GM21619 (cell line): ENCODE measurements around the gene SOD1.

Source experiments
- ATAC-seq: cut with Tn5 transposase; IDR thresholded peaks from one replicate; pipeline ENCODE4 v1.9.1; 2021; ENCODE audit not compliant: unreplicated experiment

Gene SOD1

DNA sequence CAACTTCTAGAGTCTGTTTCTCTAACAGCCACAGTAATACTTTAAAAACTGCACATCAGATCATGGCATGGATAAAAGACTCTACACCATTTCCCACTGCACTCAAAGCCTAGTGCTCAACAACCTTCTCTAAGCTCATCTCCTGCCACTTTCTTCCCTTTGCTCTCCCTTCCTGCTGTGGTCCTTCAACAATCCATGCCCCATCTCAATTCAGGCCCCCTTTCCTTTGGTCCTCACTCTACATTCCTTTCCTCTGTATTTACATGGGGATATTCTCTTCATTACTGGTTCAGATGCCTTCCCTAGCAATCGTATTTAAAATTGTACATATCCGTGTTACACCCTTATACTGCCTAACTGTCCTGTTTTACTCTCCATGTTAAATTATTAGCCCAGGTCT, 19.0 kb downstream of the SOD1 start:
- ATAC-seq = no peak

DNA sequence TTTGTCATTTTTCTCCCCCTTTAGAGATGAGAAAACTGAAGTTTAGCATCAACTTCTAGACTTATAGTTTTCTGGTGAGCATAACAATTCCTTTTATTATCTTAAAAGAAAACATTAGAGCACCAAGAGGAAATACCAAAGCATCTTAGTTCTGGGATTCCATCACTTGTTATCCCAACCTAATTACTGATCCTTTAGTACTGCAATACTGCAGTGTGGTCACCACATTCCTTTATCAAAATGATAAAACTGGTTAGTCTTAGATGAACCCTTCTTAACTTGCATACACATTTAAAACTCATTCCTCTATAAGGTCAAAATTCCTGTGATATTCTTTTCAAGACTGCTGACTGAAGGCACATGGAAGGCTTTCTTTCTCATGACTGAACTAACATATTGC, 23.1 kb downstream of the SOD1 start:
- ATAC-seq = no peak

DNA sequence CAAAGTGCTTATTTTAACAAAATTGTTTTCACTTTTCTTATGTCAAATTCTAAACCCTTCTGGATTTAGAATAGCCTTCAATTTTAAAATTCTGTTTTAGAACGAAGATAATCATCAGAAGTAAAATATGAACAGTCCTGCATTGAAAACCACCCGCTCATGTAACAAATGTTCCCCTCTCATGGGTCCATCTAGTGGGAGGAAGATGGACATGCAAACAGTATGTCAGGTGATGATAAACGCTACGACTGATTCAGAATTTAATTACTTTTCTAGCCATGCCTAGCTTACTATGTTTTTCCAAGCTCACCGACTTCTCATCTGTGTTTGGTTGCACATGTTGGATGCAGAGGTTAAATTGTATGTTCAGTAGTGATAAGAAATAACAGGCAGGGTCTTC, 23.5 kb downstream of the SOD1 start:
- no peak for ATAC-seq

- no peak for ATAC-seq
Measured at GRCh38 chr21:31684918-31685317, 25.4 kb downstream of the SOD1 start.

GRCh38 chr21:31686272-31686915, 26.9 kb downstream of the SOD1 start:
- no peak for ATAC-seq

GRCh38 chr21:31687108-31687507, 27.6 kb downstream of the SOD1 start:
- no peak for ATAC-seq

GRCh38 chr21:31688603-31689368, 29.3 kb downstream of the SOD1 start:
- ATAC-seq = no peak

DNA sequence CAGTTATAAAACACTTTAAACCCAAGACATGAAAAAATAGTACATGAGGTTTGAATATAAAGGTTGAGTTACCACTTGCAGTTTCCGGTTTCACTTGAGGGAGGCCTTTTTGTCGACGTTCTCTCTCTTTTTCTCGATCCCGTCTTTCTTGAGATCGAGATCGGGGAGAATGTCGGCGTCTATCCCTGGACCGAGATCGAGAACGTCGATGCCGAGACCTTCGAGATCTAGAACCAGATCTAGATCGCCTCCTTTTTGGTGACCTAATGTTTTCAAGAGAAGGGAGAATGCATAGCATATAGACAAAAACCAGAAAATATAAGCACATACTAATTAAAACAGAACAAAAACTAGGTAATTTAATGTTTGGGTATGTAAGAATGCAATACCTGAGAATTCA, 33.7 kb downstream of the SOD1 start:
- no peak for ATAC-seq

DNA sequence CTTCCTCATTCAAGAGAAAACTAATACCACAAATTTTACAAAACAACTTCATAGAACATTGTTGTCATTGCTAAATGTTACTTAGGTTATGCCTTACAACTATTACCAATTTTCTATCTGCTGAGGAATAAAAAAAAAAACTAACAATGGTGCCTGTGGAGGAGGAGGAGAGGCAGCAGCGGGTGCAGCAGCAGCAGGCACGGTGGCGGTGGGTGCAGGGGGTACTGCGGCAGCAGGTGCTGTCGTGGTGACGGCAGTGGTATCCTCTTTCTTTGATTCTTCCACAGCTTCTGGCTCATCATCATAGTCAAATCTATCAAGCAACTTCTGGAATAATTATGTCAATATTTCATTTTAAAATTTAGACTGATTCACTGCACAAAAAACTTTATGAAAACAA, 36.9 kb downstream of the SOD1 start:
- no peak for ATAC-seq

- ATAC-seq = no peak
Measured at GRCh38 chr21:31698461-31698860, 39.0 kb downstream of the SOD1 start.

GRCh38 chr21:31700040-31700439, 40.5 kb downstream of the SOD1 start:
- ATAC-seq = no peak

- ATAC-seq = no peak
Measured at GRCh38 chr21:31706562-31706961, 47.1 kb downstream of the SOD1 start.

DNA sequence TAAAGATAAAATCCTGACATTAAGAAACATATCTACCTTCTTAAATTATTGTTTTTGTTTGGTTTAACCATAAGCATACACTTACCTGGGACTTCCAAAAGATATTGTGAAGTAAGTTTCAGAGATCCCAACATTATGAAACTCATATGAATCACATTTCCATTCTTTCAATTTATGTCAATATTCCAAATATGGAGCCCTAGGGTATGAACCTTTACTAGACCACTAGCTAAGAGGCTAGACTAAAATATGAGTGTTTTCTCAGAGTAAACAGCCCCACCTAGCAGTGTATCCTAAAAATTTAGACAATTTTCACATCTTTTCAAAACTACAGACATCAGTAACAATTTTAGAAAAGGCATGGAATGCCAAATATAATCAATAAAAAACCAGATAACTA, 48.0 kb downstream of the SOD1 start:
- ATAC-seq = no peak

DNA sequence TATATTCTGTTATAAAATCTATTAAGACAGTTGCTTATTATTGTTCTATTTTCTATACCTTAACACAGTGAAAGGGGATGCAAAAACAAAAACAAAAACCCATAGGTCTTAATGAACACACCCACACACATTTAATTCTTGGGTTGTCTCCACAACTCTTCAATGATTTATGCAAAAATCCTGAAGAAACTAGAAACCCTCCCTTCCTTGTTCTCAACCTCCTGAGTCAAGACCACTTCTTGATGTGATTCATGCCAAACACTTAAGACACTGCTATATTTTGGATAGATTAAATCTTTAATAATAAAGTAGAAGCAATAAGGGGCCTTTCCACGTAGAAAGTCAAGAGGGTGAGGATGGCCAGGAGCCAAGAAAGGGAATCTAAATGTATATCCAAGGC, 49.0 kb downstream of the SOD1 start:
- no peak for ATAC-seq

DNA sequence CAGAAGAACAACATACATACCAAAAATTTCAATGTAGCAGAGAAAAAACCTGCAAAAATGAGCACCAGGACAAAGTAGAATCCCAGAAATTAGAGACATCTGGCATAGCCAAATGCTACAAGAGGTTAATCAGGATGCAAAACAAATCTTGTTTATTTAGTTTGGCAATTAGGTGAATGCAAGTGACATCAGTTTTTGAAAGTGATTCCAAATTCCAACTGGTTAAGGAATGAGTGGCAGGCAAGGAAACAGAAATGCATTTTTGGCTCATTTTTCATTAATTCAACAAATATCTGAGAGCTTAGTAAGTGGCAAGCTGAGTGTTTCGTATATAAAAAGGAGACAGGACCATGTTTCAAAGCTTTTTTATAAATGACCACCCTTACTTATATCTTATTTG, 51.1 kb downstream of the SOD1 start:
- no peak for ATAC-seq

GRCh38 chr21:31711326-31711725, 51.8 kb downstream of the SOD1 start:
- ATAC-seq = no peak

DNA sequence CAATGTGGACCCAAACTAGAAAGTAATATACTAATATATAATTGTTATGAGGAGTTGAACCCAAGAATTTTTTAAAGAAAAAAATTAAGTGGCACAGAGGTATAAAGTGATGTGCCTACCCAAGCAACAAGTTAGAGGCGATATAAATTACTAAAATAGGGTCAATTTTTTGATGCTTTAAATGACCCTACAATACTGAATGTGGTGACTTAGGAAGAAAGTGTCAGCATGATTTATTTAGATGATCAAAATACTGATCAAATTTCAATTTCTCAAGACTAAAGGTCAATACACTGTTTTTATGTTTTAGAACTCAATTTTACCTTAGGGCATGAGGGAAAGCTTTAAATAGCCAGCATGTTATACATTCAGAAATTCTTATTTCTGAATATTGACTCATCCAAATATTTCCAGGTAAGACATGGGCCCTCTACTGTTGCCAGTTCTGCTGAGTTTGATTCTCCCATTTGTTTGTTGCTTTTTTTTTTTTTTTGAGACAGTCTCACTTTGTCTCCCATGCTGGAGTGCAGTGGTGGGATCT, 52.3 kb downstream of the SOD1 start:
- no peak for ATAC-seq

DNA sequence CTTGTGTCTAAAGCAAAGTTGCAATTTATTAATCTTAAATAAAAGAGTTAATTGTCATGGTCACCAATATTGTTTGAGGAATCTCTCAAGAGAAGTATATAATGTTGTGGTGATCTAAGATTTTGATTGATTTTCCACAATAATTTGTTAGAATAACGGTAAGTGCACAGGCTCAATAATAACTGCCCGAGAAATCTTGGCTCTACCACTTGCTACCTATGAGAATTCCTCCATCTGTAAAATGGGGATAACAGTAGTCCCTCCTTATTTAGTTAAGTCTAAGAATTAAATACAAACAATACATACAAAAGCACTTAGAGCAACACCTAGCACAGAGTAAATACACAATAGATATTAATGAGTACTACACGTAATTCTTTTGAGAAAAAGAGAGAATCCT, 53.6 kb downstream of the SOD1 start:
- no peak for ATAC-seq

- no peak for ATAC-seq
Measured at GRCh38 chr21:31713973-31714740, 54.7 kb downstream of the SOD1 start.

- ATAC-seq = no peak
Measured at GRCh38 chr21:31714741-31715365, 55.4 kb downstream of the SOD1 start.

DNA sequence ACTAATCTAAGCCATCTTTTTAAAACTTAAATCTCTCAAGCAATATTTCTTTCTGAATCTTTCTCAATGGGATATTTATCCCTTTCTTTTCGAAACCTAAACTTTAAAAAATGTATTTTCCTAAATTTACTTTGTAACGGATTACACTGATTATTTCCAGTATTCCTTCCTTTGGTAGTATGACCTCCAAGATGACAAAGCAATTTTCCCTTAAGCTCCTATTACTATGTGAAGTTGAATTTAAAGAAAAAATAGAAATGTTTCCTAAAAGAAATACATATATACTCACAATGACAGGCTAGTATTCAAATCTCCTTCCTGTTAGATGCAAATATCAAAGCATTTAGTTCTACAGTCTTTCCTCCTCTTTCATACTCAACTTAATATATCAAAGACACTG, 56.6 kb downstream of the SOD1 start:
- ATAC-seq = no peak
